ENCODE results near the gene RAB8B.
"Not testable (repeated sequence)": the region's sequence is repeated elsewhere in the genome, so short reads cannot be mapped to it uniquely, and the experiment has no call there.

The RAB8B gene

GRCh38 chr15:63210151-63211091 is 21.0 kb downstream of the RAB8B start:
- DNase-seq = no peak

- no peak for DNase-seq
These were observed 21.7 kb downstream of the RAB8B start for GRCh38 chr15:63211092-63211490.

GRCh38 chr15:63211549-63211948 is 22.1 kb downstream of the RAB8B start:
- DNase-seq = no peak

- DNase-seq = no peak
These were observed 22.9 kb downstream of the RAB8B start for GRCh38 chr15:63212050-63213004.

- DNase-seq = no peak
These were observed 28.8 kb downstream of the RAB8B start for GRCh38 chr15:63218100-63218808.

- no peak for DNase-seq
These were observed 29.8 kb downstream of the RAB8B start for GRCh38 chr15:63219196-63219710.

GRCh38 chr15:63221346-63221745 is 31.9 kb downstream of the RAB8B start:
- DNase-seq = no peak

- no peak for DNase-seq
These were observed 34.1 kb downstream of the RAB8B start for GRCh38 chr15:63223463-63223862.

GRCh38 chr15:63225381-63225780 is 36.0 kb downstream of the RAB8B start:
- DNase-seq = no peak

GRCh38 chr15:63226155-63226883 is 36.9 kb downstream of the RAB8B start:
- no peak for DNase-seq

GRCh38 chr15:63226966-63227401 is 37.6 kb downstream of the RAB8B start:
- DNase-seq = no peak

GRCh38 chr15:63227689-63228088 is 38.3 kb downstream of the RAB8B start:
- DNase-seq = no peak

GRCh38 chr15:63231206-63231605 is 41.8 kb downstream of the RAB8B start:
- DNase-seq = no peak

- no peak for DNase-seq
These were observed 42.3 kb downstream of the RAB8B start for GRCh38 chr15:63231706-63232105.

- no peak for DNase-seq
These were observed 43.0 kb downstream of the RAB8B start for GRCh38 chr15:63232405-63232804.

GRCh38 chr15:63232943-63233342 is 43.5 kb downstream of the RAB8B start:
- DNase-seq = no peak

GRCh38 chr15:63233667-63234423 is 44.4 kb downstream of the RAB8B start:
- no peak for DNase-seq

GRCh38 chr15:63234451-63234870 is 45.1 kb downstream of the RAB8B start:
- DNase-seq = no peak

GRCh38 chr15:63236272-63236671 is 46.9 kb downstream of the RAB8B start:
- no peak for DNase-seq

- not testable (repeated sequence) for DNase-seq
These were observed 47.7 kb downstream of the RAB8B start for GRCh38 chr15:63237086-63237485.

- DNase-seq = no peak
These were observed 48.8 kb downstream of the RAB8B start for GRCh38 chr15:63238171-63238570.
